ENCODE results near the gene TET2. TPM values are rescaled to one million over a fixed set of nuclear protein-coding genes. Genes with fewer than 3 reads are reported as not detected.

TET2 gene
- total RNA-seq, 1 experiment from 2014 or later = 3.4 TPM

DNA sequence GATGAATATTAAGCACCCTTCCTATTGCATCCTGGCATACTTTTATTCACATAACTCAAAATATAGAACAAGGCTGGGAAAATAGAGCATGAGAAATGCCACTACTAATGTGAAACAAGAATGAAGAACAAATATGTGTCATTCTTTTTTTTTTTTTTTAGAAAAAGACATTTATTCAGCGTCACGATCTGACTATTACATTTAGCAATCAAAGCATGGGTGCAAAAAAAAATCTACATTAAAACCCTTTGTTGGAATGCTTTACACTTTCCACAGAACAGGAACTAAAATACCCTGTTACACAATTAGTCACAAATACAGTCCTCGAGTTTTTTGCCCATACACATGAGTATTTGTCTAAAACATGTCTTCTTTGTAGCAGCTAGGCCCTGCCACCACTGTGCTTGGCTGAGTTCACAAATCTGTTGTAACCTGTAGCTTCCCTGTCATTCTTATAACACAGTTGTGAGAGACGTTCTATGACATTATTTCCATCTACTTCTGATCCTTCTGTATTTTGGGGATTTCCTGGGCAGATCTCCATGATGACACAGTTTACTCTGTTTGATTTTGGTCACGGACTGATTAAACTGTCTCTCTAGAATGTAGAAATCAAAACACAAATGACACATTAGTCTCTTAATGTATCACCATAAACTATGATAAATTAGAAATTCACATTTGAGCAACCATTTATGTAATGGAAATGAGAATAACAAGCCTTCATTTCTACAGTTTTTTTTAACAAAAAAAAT, 9.4 kb upstream of the TET2 start:
- POLR2A ChIA-PET = no interaction called here
- CTCF ChIA-PET = no interaction called here

DNA sequence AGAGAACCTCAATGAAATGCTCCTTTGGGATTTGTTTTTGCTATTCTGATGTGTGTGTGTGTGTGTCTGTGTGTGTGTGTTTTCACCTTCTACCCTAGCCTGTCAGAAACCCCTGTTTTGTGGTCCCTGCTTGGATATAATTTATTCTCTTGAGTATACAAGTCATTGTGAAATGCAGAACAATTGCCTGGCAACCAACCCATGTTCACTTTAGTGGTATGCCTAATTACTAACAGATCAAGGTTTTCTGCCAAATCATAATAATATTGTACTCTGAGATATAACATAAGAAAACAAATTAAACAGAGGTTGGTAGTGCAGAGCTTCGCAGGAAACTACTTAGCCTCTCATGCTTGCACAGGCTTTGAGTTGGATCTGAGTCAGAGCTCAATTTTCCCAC, 7.0 kb upstream of the TET2 start:
- ATAC-seq = no peak
- POLR2A ChIA-PET = no interaction called here
- DNase-seq (ENCODE audit: low spot score) = no peak
- Mint-ChIP-seq H3K4me3 (no peak overlapping the region), H3K36me3 (no peaks in the 10 kb centered on the region), H3K27ac (no peak overlapping the region), H3K9me3 (no peaks in the 10 kb centered on the region), H3K4me1 (peaks cover 4% of the 10 kb centered on the region; the same call in 1 of the 2 replicates), H3K27me3 (ENCODE audit: low read depth) (peaks cover 61% of the 10 kb centered on the region)
- no peak for TF ChIP-seq TCF7 (CRISPR knock-in tag; IDR thresholded peaks at IDR 0.05; ENCODE audit: low read depth)
- no peak for TF ChIP-seq GRHL2 (CRISPR knock-in tag; IDR thresholded peaks at IDR 0.05; ENCODE audit: insufficient replicate concordance, severe bottlenecking)
- TF ChIP-seq FOXP1 (CRISPR knock-in tag; IDR thresholded peaks at IDR 0.05; ENCODE audit: borderline replicate concordance) = no peak
- TF ChIP-seq, protein P1, sequence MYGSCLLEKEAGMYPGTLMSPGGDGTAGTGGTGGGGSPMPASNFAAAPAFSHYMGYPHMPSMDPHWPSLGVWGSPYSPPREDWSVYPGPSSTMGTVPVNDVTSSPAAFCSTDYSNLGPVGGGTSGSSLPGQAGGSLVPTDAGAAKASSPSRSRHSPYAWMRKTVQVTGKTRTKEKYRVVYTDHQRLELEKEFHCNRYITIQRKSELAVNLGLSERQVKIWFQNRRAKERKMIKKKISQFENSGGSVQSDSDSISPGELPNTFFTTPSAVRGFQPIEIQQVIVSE (CRISPR knock-in tag; IDR thresholded peaks at IDR 0.05; ENCODE audit: borderline replicate concordance) = no peak
- TF ChIP-seq, protein P2, sequence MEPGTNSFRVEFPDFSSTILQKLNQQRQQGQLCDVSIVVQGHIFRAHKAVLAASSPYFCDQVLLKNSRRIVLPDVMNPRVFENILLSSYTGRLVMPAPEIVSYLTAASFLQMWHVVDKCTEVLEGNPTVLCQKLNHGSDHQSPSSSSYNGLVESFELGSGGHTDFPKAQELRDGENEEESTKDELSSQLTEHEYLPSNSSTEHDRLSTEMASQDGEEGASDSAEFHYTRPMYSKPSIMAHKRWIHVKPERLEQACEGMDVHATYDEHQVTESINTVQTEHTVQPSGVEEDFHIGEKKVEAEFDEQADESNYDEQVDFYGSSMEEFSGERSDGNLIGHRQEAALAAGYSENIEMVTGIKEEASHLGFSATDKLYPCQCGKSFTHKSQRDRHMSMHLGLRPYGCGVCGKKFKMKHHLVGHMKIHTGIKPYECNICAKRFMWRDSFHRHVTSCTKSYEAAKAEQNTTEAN (CRISPR knock-in tag; IDR thresholded peaks at IDR 0.05) = no peak
- CTCF ChIA-PET = interaction anchor here (1.2 to 2.5 kb wide), 2 partner anchors 115 to 334 kb away, joined by 3 to 8 read pairs; partner anchors contain the start of gene PPA2

More for the DNA sequence above, 9.4 kb upstream of the TET2 start:
- ATAC-seq (no peak), DNase-seq (ENCODE audit: low spot score) (no peak)
- TF ChIP-seq, protein P3, sequence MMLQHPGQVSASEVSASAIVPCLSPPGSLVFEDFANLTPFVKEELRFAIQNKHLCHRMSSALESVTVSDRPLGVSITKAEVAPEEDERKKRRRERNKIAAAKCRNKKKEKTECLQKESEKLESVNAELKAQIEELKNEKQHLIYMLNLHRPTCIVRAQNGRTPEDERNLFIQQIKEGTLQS (CRISPR knock-in tag; conservative IDR thresholded peaks at IDR 0.05) = no peak
- no peak for TF ChIP-seq ZNF396 (CRISPR knock-in tag; IDR thresholded peaks at IDR 0.05; ENCODE audit: borderline replicate concordance)
- TF ChIP-seq NFYB (CRISPR knock-in tag; conservative IDR thresholded peaks at IDR 0.05; ENCODE audit: low read depth) = no peak
- TF ChIP-seq CREM (CRISPR knock-in tag; IDR thresholded peaks at IDR 0.05) = no peak
- TF ChIP-seq FOXP1 (CRISPR knock-in tag; IDR thresholded peaks at IDR 0.05; ENCODE audit: borderline replicate concordance) = no peak
- no peak for TF ChIP-seq ZNF416 (CRISPR knock-in tag; IDR thresholded peaks at IDR 0.05)
- no peak for TF ChIP-seq ZNF121 (CRISPR knock-in tag; IDR thresholded peaks at IDR 0.05)
- TF ChIP-seq TEAD1 (CRISPR knock-in tag; IDR thresholded peaks at IDR 0.05) = no peak
- TF ChIP-seq SOX15 (CRISPR knock-in tag; IDR thresholded peaks at IDR 0.05) = no peak
- TF ChIP-seq RORB (CRISPR knock-in tag; IDR thresholded peaks at IDR 0.05) = no peak
- TF ChIP-seq ZNF671 (CRISPR knock-in tag; IDR thresholded peaks at IDR 0.05) = no peak
- H3K36me3 Mint-ChIP-seq = no peaks in the 10 kb centered on the region
- H3K9me3 Mint-ChIP-seq = no peaks in the 10 kb centered on the region
- no peak overlapping the region for H3K4me3 Mint-ChIP-seq
- peaks cover 49% of the 10 kb centered on the region for H3K27me3 Mint-ChIP-seq (ENCODE audit: low read depth)
- no peaks in the 10 kb centered on the region for H3K4me1 Mint-ChIP-seq
- no peak overlapping the region for H3K27ac Mint-ChIP-seq

DNA sequence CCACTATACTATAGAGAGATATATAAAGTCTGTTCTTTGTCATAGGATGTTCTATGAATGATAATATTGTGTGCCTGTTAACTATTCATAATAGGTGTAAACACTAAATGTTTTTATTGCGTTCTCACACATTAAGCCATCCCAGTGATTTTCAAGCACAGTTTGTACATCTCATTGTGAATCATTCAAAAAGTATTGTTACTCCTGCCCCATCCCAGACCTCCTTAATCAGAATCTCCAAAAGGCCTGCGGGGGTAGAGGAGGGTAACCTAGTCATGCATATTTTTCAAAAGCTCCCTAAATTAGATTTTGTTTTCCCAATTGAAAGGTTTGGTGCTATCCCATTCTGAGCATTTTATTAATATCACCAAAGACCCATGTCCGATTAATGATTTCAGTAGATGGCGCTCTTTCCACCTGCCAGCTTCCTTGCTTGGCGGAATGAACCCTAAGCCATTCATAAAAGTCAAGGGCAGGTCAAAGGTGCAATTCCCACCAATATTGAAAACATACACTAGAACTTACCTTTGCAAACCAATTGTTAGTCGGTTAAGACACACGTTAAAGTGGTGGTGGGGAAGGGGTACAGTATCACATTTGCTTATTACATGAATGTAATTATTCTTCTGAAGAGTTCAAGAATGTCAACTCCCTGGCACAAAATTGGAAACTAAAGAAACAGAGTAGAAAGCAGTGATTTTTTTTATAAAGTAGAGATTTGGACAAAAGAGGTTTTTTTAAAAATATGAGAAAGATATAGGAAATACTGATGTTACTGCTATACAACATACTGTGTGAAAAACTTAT, 5.8 kb upstream of the TET2 start:
- TF ChIP-seq, protein P4, sequence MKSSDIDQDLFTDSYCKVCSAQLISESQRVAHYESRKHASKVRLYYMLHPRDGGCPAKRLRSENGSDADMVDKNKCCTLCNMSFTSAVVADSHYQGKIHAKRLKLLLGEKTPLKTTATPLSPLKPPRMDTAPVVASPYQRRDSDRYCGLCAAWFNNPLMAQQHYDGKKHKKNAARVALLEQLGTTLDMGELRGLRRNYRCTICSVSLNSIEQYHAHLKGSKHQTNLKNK (CRISPR knock-in tag; IDR thresholded peaks at IDR 0.05) = no peak
- TF ChIP-seq, protein P5, sequence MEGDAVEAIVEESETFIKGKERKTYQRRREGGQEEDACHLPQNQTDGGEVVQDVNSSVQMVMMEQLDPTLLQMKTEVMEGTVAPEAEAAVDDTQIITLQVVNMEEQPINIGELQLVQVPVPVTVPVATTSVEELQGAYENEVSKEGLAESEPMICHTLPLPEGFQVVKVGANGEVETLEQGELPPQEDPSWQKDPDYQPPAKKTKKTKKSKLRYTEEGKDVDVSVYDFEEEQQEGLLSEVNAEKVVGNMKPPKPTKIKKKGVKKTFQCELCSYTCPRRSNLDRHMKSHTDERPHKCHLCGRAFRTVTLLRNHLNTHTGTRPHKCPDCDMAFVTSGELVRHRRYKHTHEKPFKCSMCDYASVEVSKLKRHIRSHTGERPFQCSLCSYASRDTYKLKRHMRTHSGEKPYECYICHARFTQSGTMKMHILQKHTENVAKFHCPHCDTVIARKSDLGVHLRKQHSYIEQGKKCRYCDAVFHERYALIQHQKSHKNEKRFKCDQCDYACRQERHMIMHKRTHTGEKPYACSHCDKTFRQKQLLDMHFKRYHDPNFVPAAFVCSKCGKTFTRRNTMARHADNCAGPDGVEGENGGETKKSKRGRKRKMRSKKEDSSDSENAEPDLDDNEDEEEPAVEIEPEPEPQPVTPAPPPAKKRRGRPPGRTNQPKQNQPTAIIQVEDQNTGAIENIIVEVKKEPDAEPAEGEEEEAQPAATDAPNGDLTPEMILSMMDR (IDR thresholded peaks at IDR 0.05) = 0 out of 2 replicates have a peak, but pooled peaks have one; percentile 17
- peaks cover 73% of the 10 kb centered on the region for H3K27me3 Mint-ChIP-seq (ENCODE audit: low read depth)
- ChIA-PET CTCF (interaction anchor here (0.6 to 2.5 kb wide), 4 partner anchors 19 to 333 kb away, joined by 3 to 8 read pairs (median 4); partner anchors contain the start of gene PPA2), POLR2A (no interaction called here)
- no peak overlapping the region for H3K4me3 Mint-ChIP-seq
- peaks cover 12% of the 10 kb centered on the region for H3K4me1 Mint-ChIP-seq
- no peaks in the 10 kb centered on the region for H3K9me3 Mint-ChIP-seq
- DNase-seq (ENCODE audit: low spot score) = no peak
- no peak overlapping the region for H3K27ac Mint-ChIP-seq
- ATAC-seq = peak; percentile 42
- no peaks in the 10 kb centered on the region for H3K36me3 Mint-ChIP-seq

Measured in WTC11 (cell line).